ENCODE measurements around the gene CCDC54. TPM values are rescaled to one million over a fixed set of nuclear protein-coding genes. Genes with fewer than 3 reads are reported as not detected.

Gene CCDC54
- total RNA-seq, 1 experiment from 2014 or later, result not detected

Other genes with a start within 250 kb of the CCDC54 start
- gene BBX, start 145.5 kb downstream of the CCDC54 start, total RNA-seq (2014; rRNA removed), result 35.1 and 50.9 TPM in 2 replicates

Measured in LHCN-M2 (cell line).